NCI-H2029 (cell line): ENCODE data around the gene RINT1.

ENCODE experiments used
- DNase-seq: peaks from one replicate; lab custom pipeline; 2025; lab: John Stamatoyannopoulos, UW

RINT1 gene

GRCh38 chr7:105599551-105599950 lies 67.5 kb downstream of the RINT1 start:
- DNase-seq, result no peak

DNA sequence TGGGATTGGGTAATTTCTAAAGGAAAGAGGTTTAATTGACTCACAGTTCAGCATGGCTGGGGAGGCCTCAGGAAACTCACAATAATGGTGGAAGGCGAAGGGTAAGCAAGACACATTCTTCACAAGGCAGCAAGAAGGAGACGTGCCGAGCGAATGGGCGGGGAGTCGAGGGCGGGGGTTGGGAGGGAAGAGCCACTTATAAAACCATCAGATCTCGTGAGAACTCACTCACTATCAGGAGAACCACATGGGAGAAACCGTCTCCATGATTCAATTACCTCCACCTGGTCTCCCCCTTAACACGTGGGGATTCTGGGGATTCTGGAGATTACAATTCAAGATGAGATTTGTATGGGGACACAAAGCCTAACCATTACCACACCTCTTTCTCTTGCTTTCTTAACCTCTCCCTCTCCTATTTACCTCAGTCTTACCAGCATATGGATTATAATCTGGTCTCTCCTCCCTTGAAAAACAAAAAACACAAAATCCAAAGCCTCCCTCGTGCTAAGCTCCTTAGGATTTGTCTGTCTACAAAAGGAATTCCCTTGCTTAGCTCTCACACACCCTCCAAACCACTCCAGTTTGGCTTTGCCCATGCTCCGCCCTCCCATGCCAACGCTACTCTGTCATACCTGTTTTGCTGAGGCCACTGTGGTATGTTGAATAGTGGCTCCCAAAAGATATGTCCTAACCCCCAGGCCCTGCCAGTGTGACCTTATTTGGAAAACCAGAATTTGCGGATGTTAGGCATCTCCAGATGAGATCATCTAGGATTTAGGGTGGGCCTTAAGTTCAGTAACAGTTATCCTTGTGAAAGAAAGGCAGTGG lies 68.9 kb downstream of the RINT1 start:
- no peak for DNase-seq

GRCh38 chr7:105602325-105603305 lies 70.6 kb downstream of the RINT1 start:
- DNase-seq, result no peak

- DNase-seq, result no peak
Measured at GRCh38 chr7:105610165-105610930, 78.3 kb downstream of the RINT1 start.

GRCh38 chr7:105611856-105612775 lies 80.1 kb downstream of the RINT1 start:
- DNase-seq, result no peak

- no peak for DNase-seq
Measured at GRCh38 chr7:105612806-105613205, 80.8 kb downstream of the RINT1 start.

DNA sequence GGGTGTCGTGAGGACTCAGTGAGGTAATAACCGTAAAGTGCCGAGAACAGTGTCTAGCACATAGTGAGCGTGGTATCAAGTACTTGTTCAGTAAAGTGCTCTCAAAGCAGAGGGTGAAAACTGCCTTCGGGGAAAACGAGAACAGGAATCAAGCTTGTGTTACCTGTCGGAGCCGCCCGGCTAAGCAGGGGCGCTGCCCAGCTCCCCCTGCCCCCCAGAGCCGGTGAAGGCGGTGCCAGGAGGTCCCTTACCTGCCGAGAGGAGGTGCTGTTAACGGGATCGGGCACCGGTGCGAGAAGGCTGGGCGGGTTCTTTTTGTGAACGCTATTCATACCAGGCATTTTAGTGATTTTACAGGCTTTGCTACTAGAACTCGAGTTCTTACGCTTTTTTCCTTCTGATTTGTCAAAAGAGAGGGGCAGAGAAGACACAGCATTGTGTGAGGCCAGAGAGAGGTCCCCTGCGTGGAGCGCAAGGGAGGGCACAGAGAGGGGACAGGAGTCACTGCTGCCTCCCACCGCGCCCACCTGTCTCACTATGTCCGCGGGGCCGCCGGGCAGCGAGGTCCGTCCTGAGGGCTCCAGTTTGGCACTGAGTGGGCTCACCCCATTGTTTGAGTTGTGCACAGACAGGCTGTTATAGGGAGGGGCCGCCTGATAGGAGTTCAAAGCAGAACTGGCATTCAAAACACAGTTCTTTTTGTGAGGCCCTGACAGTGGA lies 81.8 kb downstream of the RINT1 start:
- DNase-seq, result no peak

GRCh38 chr7:105614341-105614840 lies 82.4 kb downstream of the RINT1 start:
- DNase-seq, result no peak
